Motor neuron (in vitro differentiated cells): ENCODE measurements around the gene NCOA5. TPM values are rescaled to one million over a fixed set of nuclear protein-coding genes. Genes with fewer than 3 reads are reported as not detected.

Source experiments
- ATAC-seq, 8 experiments: fragments of 200-7000 bp; cut with Tn5 transposase; replicated peaks in 6 of 8; 2 replicates each; pipeline ENCODE4 v1.8.0; 2021; ENCODE audit warnings: mild to moderate bottlenecking in 8 of 8, moderate library complexity in 8 of 8
- H3K27ac ChIP-seq, 2 donors: fragments of 250-450 bp; sonication (Bioruptor Pico); 2 replicates each; pipeline ENCODE4 v1.9.0; 2021; ENCODE audit warnings: antibody characterized with exemption in 2 of 2, mild to moderate bottlenecking in 2 of 2, moderate library complexity in 1 of 2
- H3K4me1 ChIP-seq, 2 donors: fragments of 250-450 bp; sonication (Bioruptor Pico); replicated peaks in 1 of 2; 2 replicates each; pipeline ENCODE4 v1.6.1; 2021; ENCODE audit warnings: antibody characterized with exemption in 2 of 2, mild to moderate bottlenecking in 2 of 2, moderate library complexity in 1 of 2
- H3K4me3 ChIP-seq, 5 donors: fragments of 250-450 bp; sonication (Bioruptor Pico); 2 replicates each; pipeline ENCODE4 v1.9.0; 2021; ENCODE audit warnings: antibody characterized with exemption in 5 of 5, mild to moderate bottlenecking in 5 of 5, moderate library complexity in 4 of 5
- WGBS, 10 experiments: fragments of 450-650 bp; shearing (Covaris generic); methylation state at CpG; one replicate each; pipeline ENCODE4 v1.0.0; 2022; 5-methylcytosine and 5-hydroxymethylcytosine counted together
- in situ Hi-C, 9 experiments: fragments of 400-800 bp; cut with MboI; loops; one replicate each; pipeline ENCODE4 v1.15.0; 2021; ENCODE audit warnings: low sequenced_read_pairs in 9 of 9, low pct_unique_long_range_greater_than_20kb in 2 of 9; ENCODE audit not compliant: unreplicated experiment in 9 of 9
- total RNA-seq, 8 experiments: library from RNA; unstranded; fragments of 300-600 nt; gene quantifications; 2 replicates each; pipeline versions ENCODE4 v1.2.3 to v1.2.4, GENCODE V29; 2022

Gene NCOA5
- total RNA-seq, 8 experiments from 2014 or later, result 11.9 to 44.1 (median 18.3) TPM

DNA sequence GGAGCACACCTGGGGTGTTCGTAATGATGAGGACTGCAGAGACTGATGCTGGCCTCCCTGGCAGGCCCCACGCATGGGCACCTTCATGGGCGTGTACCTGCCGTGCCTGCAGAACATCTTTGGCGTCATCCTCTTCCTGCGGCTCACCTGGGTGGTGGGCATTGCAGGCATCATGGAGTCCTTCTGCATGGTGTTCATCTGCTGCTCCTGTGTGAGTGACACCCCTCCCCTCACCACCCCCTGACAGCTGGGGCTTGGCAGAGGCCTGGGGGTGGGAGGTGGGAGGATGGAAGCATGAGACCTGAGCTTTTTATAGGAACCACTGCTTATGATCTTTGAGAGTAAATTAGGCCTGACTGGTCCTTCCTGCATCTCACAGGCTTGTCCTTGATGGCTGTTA, 54.0 kb downstream of the NCOA5 start:
- WGBS, 10 experiments, result no CpG with 5 or more reads among the region's 6 CpGs
- ATAC-seq, result no peak
- H3K27ac ChIP-seq, result no peak overlapping the region
- in situ Hi-C loops, result no loop called here
- no peak overlapping the region for H3K4me3 ChIP-seq
- H3K4me1 ChIP-seq, result peaks cover 4 to 10% of the 10 kb centered on the region in 2 donors

DNA sequence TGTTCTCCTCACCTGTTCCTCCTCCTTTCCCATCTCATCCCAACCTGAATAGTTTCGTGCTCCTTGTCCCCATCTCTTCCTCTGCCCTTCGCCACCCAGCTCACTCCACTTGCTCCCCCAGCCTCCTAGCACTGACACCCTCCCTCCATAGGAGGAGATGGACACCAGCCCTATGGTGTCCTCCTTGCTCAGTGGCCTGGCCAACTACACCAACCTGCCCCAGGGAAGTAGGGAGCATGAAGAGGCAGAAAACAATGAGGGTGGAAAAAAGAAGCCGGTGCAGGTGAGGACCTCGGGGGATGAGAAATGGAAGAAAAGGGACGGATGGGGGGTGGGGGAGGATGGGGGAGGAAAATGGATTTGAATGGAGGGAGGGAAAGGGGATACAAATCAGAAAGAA, 54.5 kb downstream of the NCOA5 start:
- no peak for ATAC-seq
- in situ Hi-C loops, result no loop called here
- Histone ChIP-seq H3K4me3 (no peak overlapping the region), H3K4me1 (peaks cover 7 to 12% of the 10 kb centered on the region in 2 donors), H3K27ac (no peak overlapping the region)
- WGBS, 10 experiments, result 0 to 35% (median 0%) methylated on average over 1 to 2 of the region's 5 CpGs; no CpG with 5 or more reads in 7 of the 10 experiments

DNA sequence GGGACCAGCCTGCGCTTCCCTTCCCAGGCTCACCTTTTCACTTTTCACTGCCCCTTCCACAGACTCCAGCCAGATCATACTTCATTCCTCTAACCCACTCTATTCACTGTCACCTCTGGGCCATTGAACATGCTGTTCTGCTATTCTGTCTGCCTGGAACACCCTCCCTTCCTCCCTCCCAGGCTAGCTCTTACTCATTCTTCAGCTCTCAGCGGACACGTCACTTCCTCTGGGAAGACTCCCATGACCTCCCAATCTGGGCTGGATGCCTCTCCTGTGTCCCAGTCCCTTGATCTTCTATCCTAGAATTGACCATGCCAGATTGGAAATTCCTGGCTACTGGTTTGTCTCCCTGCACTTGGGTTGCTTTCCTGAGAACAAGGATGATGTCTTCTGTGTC, 55.7 kb downstream of the NCOA5 start:
- 22 to 80% (median 62%) methylated on average over 1 to 3 of the region's 3 CpGs; no CpG with 5 or more reads in 4 of the 10 experiments for WGBS, 10 experiments
- ATAC-seq, result no peak
- Histone ChIP-seq H3K4me1 (peaks cover 7 to 14% of the 10 kb centered on the region in 2 donors), H3K27ac (no peak overlapping the region), H3K4me3 (no peak overlapping the region)
- in situ Hi-C loops, result no loop called here

DNA sequence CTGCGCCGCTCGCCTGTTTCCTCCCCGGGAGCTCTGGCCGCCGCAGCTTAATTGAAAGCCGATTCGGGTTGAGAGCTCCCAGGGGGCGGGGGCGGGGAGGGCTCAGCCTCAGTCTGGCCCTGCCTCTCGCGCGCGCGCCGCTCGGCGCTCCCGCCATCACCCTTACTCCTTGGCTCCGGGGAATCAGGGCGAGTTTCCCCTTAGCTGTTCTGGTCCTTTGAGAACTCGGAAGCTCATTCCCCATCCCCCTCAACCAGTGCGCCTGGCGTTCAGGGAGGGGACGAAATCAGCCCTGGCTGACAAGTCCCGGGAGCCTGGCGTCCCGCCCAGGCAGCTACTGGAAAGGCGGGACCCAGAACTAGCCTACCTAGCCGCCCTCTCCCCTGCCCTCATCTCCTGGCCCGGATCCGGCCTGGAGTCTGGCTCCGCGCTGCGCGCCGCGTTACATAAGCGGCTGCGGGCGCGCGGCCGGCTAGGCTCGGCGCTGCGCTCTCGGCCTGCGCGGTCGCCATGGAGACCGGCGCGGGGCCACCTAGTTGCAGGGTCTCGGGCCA, 58.0 kb downstream of the NCOA5 start:
- WGBS, 10 experiments, result 0 to 2% (median 0%) methylated on average over 3 to 18 of the region's 55 CpGs; no CpG with 5 or more reads in 6 of the 10 experiments
- H3K27ac ChIP-seq, result peak overlapping the region; percentile 85
- peak; percentile 60 to 84 (median 80) for ATAC-seq
- H3K4me3 ChIP-seq, result peak overlapping the region; percentile 43 to 57 (median 44)
- H3K4me1 ChIP-seq, result peaks cover 13 to 19% of the 10 kb centered on the region in 2 donors
- in situ Hi-C loops, result no loop called here

DNA sequence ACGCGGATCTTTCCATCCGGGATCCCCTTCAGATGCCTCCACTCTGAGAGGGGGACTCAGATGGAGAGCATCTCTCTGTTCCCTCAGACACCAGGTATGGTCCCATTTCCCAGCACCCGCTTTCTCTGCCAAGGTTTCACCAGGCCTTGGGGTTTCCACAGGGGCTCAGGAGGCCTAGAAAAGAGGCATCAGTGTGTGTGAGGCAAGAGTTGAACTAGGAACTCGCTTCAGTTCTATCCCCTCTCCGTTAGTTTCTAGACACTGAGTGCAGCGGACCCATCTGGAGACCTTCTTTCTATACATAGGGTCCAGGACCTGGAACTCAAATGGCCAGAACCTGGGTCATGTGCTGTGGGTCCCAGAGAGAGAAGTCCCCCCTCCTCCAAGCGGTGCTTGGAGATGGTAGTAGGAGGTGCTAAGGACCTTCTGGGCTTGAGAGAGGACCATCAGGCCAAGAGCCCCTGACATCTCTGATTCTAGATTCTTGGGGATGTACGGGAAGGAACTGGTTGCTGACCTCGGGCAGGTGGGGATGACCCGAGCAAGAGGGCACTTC, 58.7 kb downstream of the NCOA5 start:
- WGBS, 10 experiments, result 19 to 60% (median 31%) methylated on average over 1 to 5 of the region's 11 CpGs; no CpG with 5 or more reads in 6 of the 10 experiments
- in situ Hi-C loops, result no loop called here
- Histone ChIP-seq H3K27ac (peak overlapping the region; percentile 85), H3K4me1 (peaks cover 20 to 24% of the 10 kb centered on the region in 2 donors), H3K4me3 (peak overlapping the region; percentile 44 to 57 (median 44))
- no peak for ATAC-seq

DNA sequence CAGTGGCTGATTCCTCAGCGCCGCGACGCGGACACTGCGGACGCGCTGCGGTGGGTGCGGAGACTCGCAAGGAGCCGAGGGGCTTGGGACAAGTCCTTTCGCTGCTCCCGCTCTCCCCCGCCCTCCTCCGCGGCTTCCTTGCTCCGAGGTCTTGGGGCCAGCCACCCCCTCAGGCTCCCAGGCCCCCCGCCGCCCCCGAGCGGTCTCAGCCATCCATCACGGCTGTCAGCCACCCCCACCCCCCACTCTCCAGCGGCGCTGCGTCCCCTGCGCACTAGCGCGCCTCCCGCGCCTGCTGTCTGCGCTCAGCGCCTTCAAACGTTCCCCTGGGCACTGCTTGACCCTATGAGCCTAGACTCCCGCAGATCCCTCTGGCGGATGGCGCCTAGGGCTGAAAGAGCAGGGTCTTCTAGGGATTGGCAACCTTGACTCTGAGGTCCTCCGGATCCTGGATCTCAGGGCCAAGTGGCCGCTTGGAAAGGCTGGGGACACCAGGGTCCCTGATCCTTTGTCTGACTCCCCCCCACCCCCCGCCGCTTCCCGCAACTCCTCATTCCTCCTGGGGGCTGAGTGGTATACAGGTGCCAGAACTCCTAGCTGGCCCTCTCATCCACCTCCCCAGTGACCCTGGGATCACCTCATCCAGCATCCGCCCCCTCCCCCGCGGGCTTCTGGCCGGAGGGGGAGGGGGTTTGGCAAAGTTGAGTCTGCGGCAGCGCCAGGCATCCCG, 59.3 kb downstream of the NCOA5 start:
- WGBS, 10 experiments, result 40% methylated on average over 1 of the region's 49 CpGs; no CpG with 5 or more reads in 9 of the 10 experiments
- peak overlapping the region; percentile 52 to 85 for H3K27ac ChIP-seq
- peak in 5 of 8 experiments; percentile 13 to 43 (median 36) for ATAC-seq
- H3K4me3 ChIP-seq, result peak overlapping the region; percentile 44 to 57 (median 44)
- in situ Hi-C loops, result no loop called here
- H3K4me1 ChIP-seq, result peaks cover 27 to 30% of the 10 kb centered on the region in 2 donors

DNA sequence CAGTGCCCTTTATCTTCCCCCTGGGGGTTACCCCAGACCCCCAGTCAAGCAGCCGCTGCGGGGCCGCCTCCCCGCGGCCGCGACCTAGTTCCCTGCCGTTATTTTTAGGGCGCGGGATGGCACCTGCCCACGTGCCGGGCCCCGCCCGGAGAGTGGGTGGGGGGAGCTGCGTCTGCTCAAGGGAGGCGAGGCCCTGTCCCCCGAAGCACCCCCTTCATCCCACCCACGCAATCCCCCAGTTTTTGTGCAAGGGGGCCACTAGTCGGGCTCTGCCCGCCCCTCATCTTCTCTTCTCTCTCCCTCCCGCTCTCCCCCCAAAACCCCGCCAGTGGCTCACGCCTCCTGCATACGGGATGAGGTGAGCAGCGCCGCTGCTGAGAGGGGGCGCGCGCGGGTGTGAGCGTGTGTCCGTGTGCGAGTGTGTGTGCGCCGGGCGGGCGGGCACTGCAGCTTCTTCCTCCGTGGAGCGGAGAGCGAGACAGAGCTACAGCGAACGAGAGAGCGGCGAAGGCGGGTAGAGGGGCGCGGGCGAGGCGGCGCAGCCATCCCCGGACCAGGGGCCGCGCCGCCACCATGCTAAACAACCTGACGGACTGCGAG, 60.9 kb downstream of the NCOA5 start, which contains the start of gene SLC12A5:
TSS of gene SLC12A5 (plus strand) at position 444 of the 600 bp plus-strand sequence. CDS start at position 574, 130 bp downstream.
- H3K4me1 ChIP-seq, result peaks cover 36 to 39% of the 10 kb centered on the region in 2 donors
- peak within 1 kb of the TSS; percentile 44 to 57 (median 44) for H3K4me3 ChIP-seq
- peak in 6 of 8 experiments; percentile 9 to 44 (median 32) for ATAC-seq
- peak within 1 kb of the TSS; percentile 50 to 85 for H3K27ac ChIP-seq
- in situ Hi-C loops, result no loop called here
- WGBS, 10 experiments, result no CpG with 5 or more reads among the region's 56 CpGs

DNA sequence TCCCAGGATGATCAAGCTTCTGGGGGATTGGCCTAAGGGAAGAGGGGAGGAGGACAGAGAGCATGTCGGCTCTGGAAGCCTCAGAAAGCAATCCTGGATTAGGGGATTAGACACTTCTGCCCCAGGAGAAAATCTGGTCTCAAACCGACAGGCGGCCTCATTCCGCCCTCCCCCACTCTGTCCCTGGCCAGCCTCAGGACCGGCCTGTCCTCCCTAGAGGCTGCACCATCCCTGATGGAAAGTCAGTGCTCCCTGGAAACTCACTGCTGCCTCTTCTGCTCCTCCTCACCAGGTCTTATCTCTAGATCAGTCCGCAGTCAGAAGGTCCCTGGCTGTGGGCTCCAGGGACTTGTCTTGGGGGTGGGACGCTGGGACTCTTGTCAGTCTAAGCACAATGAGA, 61.7 kb downstream of the NCOA5 start:
- Histone ChIP-seq H3K4me1 (peaks cover 39 to 40% of the 10 kb centered on the region in 2 donors), H3K4me3 (no peak overlapping the region), H3K27ac (no peak overlapping the region)
- 8 to 80% (median 67%) methylated on average over 1 to 4 of the region's 7 CpGs; no CpG with 5 or more reads in 5 of the 10 experiments for WGBS, 10 experiments
- in situ Hi-C loops, result no loop called here
- ATAC-seq, result no peak

DNA sequence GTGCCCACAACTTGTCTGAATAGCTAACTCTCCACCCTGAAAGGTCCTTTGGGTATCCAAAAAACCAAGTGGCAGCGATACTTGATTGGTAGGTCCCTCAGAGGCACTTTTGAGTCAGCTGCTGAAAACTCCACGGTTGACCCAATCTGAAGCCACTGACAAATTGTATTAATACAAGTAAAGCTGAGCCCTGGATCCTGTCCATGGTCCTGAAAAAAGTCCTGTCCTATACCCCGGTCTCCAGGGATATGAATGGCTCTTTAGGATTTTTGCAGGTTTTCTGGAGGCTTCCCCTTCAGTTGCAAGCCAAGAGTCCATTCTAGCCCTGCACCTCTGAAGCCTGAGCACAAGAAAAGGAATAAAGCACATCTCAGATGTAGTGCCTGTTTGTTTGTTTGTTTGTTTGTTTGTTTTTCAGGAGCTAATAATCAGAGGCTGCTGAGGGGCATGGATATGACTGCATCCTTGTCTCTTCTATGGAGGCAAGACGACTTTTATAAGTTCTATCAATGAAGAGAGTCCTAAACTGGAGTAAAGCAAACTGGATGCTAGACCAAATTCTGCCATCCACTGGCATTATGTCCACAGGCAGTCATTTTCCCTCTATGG, 62.4 kb downstream of the NCOA5 start:
- Histone ChIP-seq H3K4me1 (peaks cover 43 to 44% of the 10 kb centered on the region in 2 donors), H3K27ac (no peak overlapping the region), H3K4me3 (no peak overlapping the region)
- whole genome bisulfite sequencing, 10 experiments, result 0 to 34% (median 8%) methylated on average over 1 to 4 of the region's 4 CpGs; no CpG with 5 or more reads in 3 of the 10 experiments
- in situ Hi-C loops, result no loop called here
- peak in 3 of 8 experiments; percentile 36 to 58 (median 41) for ATAC-seq

DNA sequence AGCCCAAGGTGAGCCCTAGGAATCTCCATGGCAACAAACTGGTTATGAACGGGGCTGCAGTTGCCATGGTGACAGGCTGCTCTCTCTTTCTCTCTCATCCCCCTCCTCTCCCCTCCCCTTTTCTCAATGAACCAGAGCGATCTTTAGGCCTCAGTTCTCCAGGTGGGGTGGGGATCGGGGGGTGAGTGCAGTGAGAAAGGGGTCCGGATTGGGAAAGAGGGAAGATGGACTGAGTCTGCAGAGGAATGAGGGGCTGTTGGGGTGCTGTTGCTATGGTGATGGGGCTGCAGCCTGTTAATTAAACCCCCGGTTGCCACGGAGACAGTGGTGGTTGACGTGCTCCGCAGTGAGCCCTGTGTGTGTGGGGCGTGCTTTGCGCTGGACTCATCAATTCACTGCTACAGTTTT, 64.4 kb downstream of the NCOA5 start:
- H3K27ac ChIP-seq, result no peak overlapping the region

DNA sequence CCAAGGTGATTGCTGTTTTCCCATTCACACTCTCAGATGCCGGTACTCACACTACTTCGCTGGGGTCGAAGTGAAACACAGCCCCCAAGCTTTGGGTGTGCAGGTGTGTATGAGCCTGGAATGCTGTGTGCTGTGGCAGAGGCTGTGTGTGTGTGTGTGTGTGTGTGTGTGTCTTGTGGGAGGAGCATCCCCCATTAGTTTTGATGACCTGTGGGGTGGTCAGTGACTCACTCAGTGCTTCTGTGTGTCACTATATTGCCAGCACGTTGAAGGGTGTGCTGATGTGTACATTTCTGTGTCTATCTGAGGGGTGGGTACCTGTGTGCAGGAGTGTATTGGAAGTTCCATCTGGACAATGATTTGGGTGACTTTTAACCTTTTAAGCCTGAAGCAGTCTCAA, 65.8 kb downstream of the NCOA5 start:
- Histone ChIP-seq H3K27ac (no peak overlapping the region), H3K4me1 (peaks cover 33 to 39% of the 10 kb centered on the region in 2 donors), H3K4me3 (no peak overlapping the region)
- WGBS, 10 experiments, result 0 to 47% (median 46%) methylated on average over 1 to 4 of the region's 4 CpGs; no CpG with 5 or more reads in 7 of the 10 experiments
- in situ Hi-C loops, result loop anchor here in 1 of 9 experiments (25.0 kb wide), 1 partner anchor 313 kb away; no protein-coding TSS in a partner anchor
- peak in 5 of 8 experiments; percentile 2 to 23 (median 10) for ATAC-seq

More for the DNA sequence above, 64.4 kb downstream of the NCOA5 start:
- peak in 5 of 8 experiments; percentile 3 to 35 (median 12) for ATAC-seq
- H3K4me3 ChIP-seq, result peak overlapping the region in 3 of 5 donors; percentile 2 to 19 (median 13)
- 0 to 10% (median 5%) methylated on average over 1 to 4 of the region's 10 CpGs; no CpG with 5 or more reads in 7 of the 10 experiments for WGBS, 10 experiments
- in situ Hi-C loops, result no loop called here
- H3K4me1 ChIP-seq, result peaks cover 36 to 39% of the 10 kb centered on the region in 2 donors

DNA sequence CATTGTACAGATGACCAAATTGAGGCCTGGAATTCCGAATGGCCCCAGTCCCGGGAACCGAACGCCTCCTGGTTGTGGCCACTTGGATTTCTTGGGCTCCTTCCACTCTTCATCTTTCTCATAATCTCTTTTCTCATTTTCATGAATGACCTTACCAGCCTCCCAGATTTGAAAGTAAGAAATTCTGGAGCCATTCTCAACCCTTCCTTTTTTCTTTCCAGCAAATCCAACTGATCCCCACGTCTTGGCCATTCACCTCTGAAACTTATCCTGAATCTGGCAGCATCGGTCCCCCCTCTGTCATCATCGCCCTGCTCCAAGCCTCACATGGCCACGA, 66.6 kb downstream of the NCOA5 start:
- in situ Hi-C loops, result loop anchor here in 1 of 9 experiments (25.0 kb wide), 1 partner anchor 314 kb away; no protein-coding TSS in a partner anchor
- WGBS, 10 experiments, result 0 to 61% (median 34%) methylated on average over 1 to 5 of the region's 8 CpGs; no CpG with 5 or more reads in 4 of the 10 experiments
- Histone ChIP-seq H3K27ac (no peak overlapping the region), H3K4me3 (peak overlapping the region in 4 of 5 donors; percentile 50 to 85 (median 78)), H3K4me1 (peaks cover 29 to 34% of the 10 kb centered on the region in 2 donors)
- ATAC-seq, result no peak
